ENCODE data around the gene SOAT2. TPM values are rescaled to one million over a fixed set of nuclear protein-coding genes. Genes with fewer than 3 reads are reported as not detected.
A peak's percentile ranks its signal among the peaks of the same experiment; 100 is the strongest.

SOAT2 gene
- polyA plus RNA-seq, 1 donor (not counting 4 experiments of a cell fraction or from before 2014, with no cell fraction given), result not detected

GRCh38 chr12:53065975-53066931, 37.0 kb upstream of the SOAT2 start:
- dilution Hi-C loops (cut with MboI; ENCODE audit: extremely low pct_ligation_motif_present, low sequenced_read_pairs), result no loop called here
- no peaks in the 10 kb centered on the region for H3K9me3 ChIP-seq (ENCODE audit: control insufficient read depth, low read depth, low read length)
- H3K36me3 ChIP-seq (ENCODE audit: control insufficient read depth in 2 of 2, extremely low read depth in 1 of 2, insufficient read depth in 2 of 2, low read length in 2 of 2), result peaks cover 22 to 26% of the 10 kb centered on the region in 2 experiments
- DNase-seq (ENCODE audit: low read depth, low spot score) (no peak), FAIRE-seq (peak; percentile 83)
- H4K20me1 ChIP-seq (ENCODE audit: control insufficient read depth, extremely low read depth, insufficient read depth, low read length), result peaks cover 5% of the 10 kb centered on the region
- peak overlapping the region; percentile 27 for H3K4me2 ChIP-seq (ENCODE audit: control insufficient read depth, extremely low read depth, insufficient read depth, low read depth, low read length)
- H3K27me3 ChIP-seq (ENCODE audit: control insufficient read depth, extremely low read depth, insufficient read depth, low read length), result no peaks in the 10 kb centered on the region
- peak in 2 of 3 experiments; percentile 85 for TF ChIP-seq CTCF (optimal IDR thresholded peaks at IDR 0.05 in 1 of 3, IDR thresholded peaks at IDR 0.05 in 1 of 3, conservative IDR thresholded peaks at IDR 0.05 in 1 of 3; ENCODE audit: extremely low read depth in 1 of 3, insufficient read depth in 2 of 3, low read length in 3 of 3)
- no peak for TF ChIP-seq EZH2 (IDR thresholded peaks at IDR 0.05; ENCODE audit: low read length)
- peak overlapping the region; percentile 33 for H2AFZ ChIP-seq (ENCODE audit: control insufficient read depth, low read length)
- no peak overlapping the region for H3K27ac ChIP-seq (ENCODE audit: control insufficient read depth, insufficient read depth, low read length)
- peaks cover 3% of the 10 kb centered on the region for H3K9me1 ChIP-seq (ENCODE audit: control insufficient read depth, extremely low read depth, insufficient read depth, low read length)
- no peaks in the 10 kb centered on the region for H3K79me2 ChIP-seq (ENCODE audit: control insufficient read depth, insufficient read depth, low read length)
- no peak overlapping the region for H3K9ac ChIP-seq (ENCODE audit: control insufficient read depth, extremely low read depth, insufficient read depth, low read length)
- H3K4me1 ChIP-seq (ENCODE audit: control insufficient read depth, extremely low read depth, insufficient read depth, low read length), result peaks cover 17% of the 10 kb centered on the region
- H3K4me3 ChIP-seq (ENCODE audit: control insufficient read depth in 2 of 3, extremely low read depth in 1 of 3, insufficient read depth in 2 of 3, low read depth in 1 of 3, low read length in 3 of 3), result no peak overlapping the region

GRCh38 chr12:53067074-53067992, 36.0 kb upstream of the SOAT2 start:
- DNase-seq (ENCODE audit: low read depth, low spot score), result no peak
- Histone ChIP-seq H3K79me2 (ENCODE audit: control insufficient read depth, insufficient read depth, low read length) (no peaks in the 10 kb centered on the region), H3K4me2 (ENCODE audit: control insufficient read depth, extremely low read depth, insufficient read depth, low read depth, low read length) (no peak overlapping the region), H3K4me1 (ENCODE audit: control insufficient read depth, extremely low read depth, insufficient read depth, low read length) (peaks cover 26% of the 10 kb centered on the region), H3K27me3 (ENCODE audit: control insufficient read depth, extremely low read depth, insufficient read depth, low read length) (no peaks in the 10 kb centered on the region), H4K20me1 (ENCODE audit: control insufficient read depth, extremely low read depth, insufficient read depth, low read length) (peaks cover 5% of the 10 kb centered on the region), H3K9ac (ENCODE audit: control insufficient read depth, extremely low read depth, insufficient read depth, low read length) (no peak overlapping the region), H3K9me1 (ENCODE audit: control insufficient read depth, extremely low read depth, insufficient read depth, low read length) (peaks cover 7% of the 10 kb centered on the region), H3K36me3 (ENCODE audit: control insufficient read depth in 2 of 2, extremely low read depth in 1 of 2, insufficient read depth in 2 of 2, low read length in 2 of 2) (peaks cover 26 to 27% of the 10 kb centered on the region in 2 experiments), H2AFZ (ENCODE audit: control insufficient read depth, low read length) (no peak overlapping the region), H3K4me3 (ENCODE audit: control insufficient read depth in 2 of 3, extremely low read depth in 1 of 3, insufficient read depth in 2 of 3, low read depth in 1 of 3, low read length in 3 of 3) (no peak overlapping the region), H3K9me3 (ENCODE audit: control insufficient read depth, low read depth, low read length) (no peaks in the 10 kb centered on the region), H3K27ac (ENCODE audit: control insufficient read depth, insufficient read depth, low read length) (no peak overlapping the region)
- no peak for FAIRE-seq
- no peak for TF ChIP-seq EZH2 (IDR thresholded peaks at IDR 0.05; ENCODE audit: low read length)
- no peak for TF ChIP-seq CTCF (optimal IDR thresholded peaks at IDR 0.05 in 1 of 3, IDR thresholded peaks at IDR 0.05 in 1 of 3, conservative IDR thresholded peaks at IDR 0.05 in 1 of 3; ENCODE audit: extremely low read depth in 1 of 3, insufficient read depth in 2 of 3, low read length in 3 of 3)
- dilution Hi-C loops (cut with MboI; ENCODE audit: extremely low pct_ligation_motif_present, low sequenced_read_pairs), result no loop called here

Data from keratinocyte (primary cell).